Neural cell (in vitro differentiated cells): ENCODE data around the gene DNAJC18.

Experiments
- CTCF ChIP-seq: fragments of 450-650 bp; IDR thresholded peaks from 2 replicates; pipeline ENCODE4 v1.5.1; 2014; ENCODE audit warnings: antibody characterized with exemption, mild to moderate bottlenecking, moderate library complexity; ENCODE audit not compliant: poor library complexity, severe bottlenecking
- EP300 ChIP-seq: fragments of 450-650 bp; conservative IDR thresholded peaks from 2 replicates; pipeline ENCODE4 v1.6.1; 2014; ENCODE audit warnings: antibody characterized with exemption, mild to moderate bottlenecking, moderate library complexity; ENCODE audit not compliant: poor library complexity, severe bottlenecking
- EZH2 ChIP-seq: fragments of 200-600, 300-800 bp; shearing (Covaris generic), sonication (generic); IDR thresholded peaks from 2 replicates; pipeline ENCODE4 v1.6.1; 2014; ENCODE audit warnings: antibody characterized with exemption, low read length, borderline replicate concordance, mild to moderate bottlenecking; ENCODE audit not compliant: insufficient read depth, poor library complexity, severe bottlenecking
- POLR2AphosphoS5 ChIP-seq: IDR thresholded peaks from 2 replicates; pipeline ENCODE4 v1.6.1; 2012
- RAD21 ChIP-seq: fragments of 450-650 bp; conservative IDR thresholded peaks from 2 replicates; pipeline ENCODE4 v1.6.1; 2014; ENCODE audit warnings: antibody characterized with exemption, mild to moderate bottlenecking, moderate library complexity
- REST ChIP-seq: IDR thresholded peaks from 2 replicates; pipeline ENCODE4 v1.6.1; 2012; ENCODE audit warnings: borderline replicate concordance
- SMC3 ChIP-seq: fragments of 450-650 bp; conservative IDR thresholded peaks from 2 replicates; pipeline ENCODE4 v1.6.1; 2014; ENCODE audit warnings: antibody characterized with exemption, mild to moderate bottlenecking, moderate library complexity; ENCODE audit not compliant: poor library complexity
- TAF1 ChIP-seq: IDR thresholded peaks from 2 replicates; pipeline ENCODE4 v1.6.1; 2012; ENCODE audit warnings: low read depth

- TF ChIP-seq POLR2AphosphoS5, result no peak
- TF ChIP-seq TAF1, result no peak
- no peak for TF ChIP-seq CTCF
- no peak for TF ChIP-seq EP300
- TF ChIP-seq RAD21, result no peak
- TF ChIP-seq EZH2, result no peak
- TF ChIP-seq SMC3, result no peak
- TF ChIP-seq REST, result no peak
These were observed 57.2 kb downstream of the DNAJC18 start for GRCh38 chr5:139381837-139382761.
